A673 (cell line): Measurements from ENCODE around the gene ARHGAP26.

Experiments used
- CTCF ChIP-seq: fragments of 300-800, 200-600 bp; sonication (generic); conservative IDR thresholded peaks from 2 replicates; pipeline ENCODE4 v1.5.1; 2017; ENCODE audit warnings: low read depth, mild to moderate bottlenecking, antibody characterized with exemption, low read length, moderate library complexity, mixed read lengths
- EZH2 ChIP-seq: fragments of 200-600 bp; sonication (generic); IDR thresholded peaks from 2 replicates; pipeline ENCODE4 v1.6.1; 2017; ENCODE audit warnings: borderline replicate concordance, low read depth, mild to moderate bottlenecking, mixed read lengths, antibody characterized with exemption, low read length; ENCODE audit not compliant: poor library complexity, severe bottlenecking

GRCh38 chr5:142864290-142865260 lies 94.4 kb downstream of the ARHGAP26 start:
- TF ChIP-seq CTCF (no peak), EZH2 (no peak)
